Ramos (cell line): ENCODE data around the gene HTR3D.
"Not testable (repeated sequence)": the region's sequence is repeated elsewhere in the genome, so short reads cannot be mapped to it uniquely, and the experiment has no call there.

ENCODE experiments used
- in situ Hi-C: fragments of 300-500 bp; cut with MboI; formaldehyde crosslinking; loops from one replicate; pipeline ENCODE4 v1.14.3; 2022; ENCODE audit warnings: low sequenced_read_pairs; ENCODE audit not compliant: unreplicated experiment

The HTR3D gene

DNA sequence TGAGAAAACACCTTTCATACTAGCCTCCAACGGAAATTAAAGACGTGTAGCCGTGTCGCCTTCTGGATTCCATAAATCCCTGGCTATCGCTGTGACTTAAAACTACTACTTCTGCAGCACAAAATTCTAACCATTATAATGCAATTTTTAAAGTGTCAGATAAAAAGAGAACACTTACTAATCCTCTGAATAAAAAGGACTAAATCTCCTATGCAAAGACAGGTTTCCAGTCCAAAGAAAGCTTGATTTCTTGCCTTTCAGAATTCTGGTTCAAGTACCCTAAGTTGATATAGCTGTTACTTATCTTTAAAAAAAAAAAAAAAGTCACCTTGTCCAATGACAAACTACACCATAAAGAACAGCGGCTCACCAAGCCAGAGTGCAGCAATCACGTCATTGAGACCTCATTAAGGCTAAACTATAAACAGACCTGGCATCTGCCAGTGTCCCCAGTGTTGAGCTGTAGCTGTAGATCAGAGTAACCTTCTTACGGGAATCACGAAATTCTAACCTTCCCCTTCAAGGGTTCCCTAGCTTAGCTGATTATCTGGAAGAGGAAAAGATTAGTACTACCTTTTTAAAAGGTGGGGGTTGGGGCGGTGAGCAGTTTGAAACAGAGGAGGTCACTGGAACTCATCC, 16.0 kb upstream of the HTR3D start:
- in situ Hi-C loops, result loop anchor here (5.0 kb wide), 1 partner anchor 108 kb away; no protein-coding TSS in a partner anchor

DNA sequence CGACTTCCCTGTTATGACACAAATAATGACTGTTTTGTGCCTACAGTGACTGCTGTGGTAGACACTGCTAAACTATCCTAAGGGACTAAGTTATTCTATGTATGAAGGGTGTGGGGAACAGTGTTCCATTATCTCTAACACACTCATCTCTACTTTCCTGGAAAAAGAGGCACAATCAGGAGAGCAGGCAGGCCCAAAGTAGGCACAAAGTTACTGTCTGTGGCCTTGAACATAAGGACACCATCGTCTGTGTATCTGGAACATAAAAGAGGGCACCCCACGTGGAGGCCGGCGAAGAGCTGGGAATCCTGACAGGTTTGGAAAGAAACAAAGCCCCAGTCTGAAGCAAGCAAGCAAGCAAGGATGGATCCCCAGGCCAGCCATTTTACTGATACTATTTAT, 15.4 kb upstream of the HTR3D start:
- in situ Hi-C loops, result loop anchor here (5.0 kb wide), 1 partner anchor 109 kb away; no protein-coding TSS in a partner anchor

DNA sequence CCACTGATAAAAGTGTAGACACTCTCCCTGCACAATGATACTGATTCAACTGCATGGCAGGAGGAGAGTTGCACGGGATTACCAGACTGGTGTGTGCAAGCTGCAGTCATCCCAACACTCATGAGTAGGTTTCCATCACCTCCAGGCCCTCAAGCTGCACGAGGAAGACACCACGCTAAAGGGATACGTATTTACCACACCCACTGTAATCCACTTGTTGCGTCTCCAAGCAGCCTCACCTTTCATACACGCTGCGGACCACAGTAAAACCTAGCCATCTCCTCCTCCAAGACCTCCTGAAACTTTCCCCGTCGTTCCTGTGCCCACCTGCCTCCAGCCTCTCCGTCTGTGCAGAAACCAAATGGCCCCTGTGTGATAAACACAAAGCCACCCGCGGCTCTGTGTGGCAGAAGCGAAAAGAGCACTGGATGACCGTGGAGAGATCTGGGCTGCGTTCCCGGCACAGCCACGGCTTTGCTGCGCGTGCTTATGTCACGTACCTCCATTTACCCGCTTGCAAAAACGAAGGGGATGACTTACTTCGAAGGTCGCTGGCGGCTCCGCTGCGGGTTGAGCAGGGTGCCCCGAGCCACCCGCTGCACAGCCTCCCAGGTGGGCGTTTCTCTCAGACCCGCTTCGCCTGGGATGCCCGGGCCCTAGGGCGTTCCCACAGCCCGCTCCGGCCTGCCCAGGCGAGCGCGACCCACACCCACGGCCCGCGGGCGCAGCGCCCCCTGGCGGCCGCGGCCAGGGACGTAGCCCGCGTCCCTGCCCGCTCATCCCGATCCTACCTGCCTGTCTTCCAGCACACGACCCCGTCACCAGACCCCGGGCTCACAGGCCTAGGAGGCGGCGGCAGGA, 14.5 kb upstream of the HTR3D start:
- in situ Hi-C loops, result loop anchor here (5.0 kb wide), 1 partner anchor 110 kb away; no protein-coding TSS in a partner anchor

DNA sequence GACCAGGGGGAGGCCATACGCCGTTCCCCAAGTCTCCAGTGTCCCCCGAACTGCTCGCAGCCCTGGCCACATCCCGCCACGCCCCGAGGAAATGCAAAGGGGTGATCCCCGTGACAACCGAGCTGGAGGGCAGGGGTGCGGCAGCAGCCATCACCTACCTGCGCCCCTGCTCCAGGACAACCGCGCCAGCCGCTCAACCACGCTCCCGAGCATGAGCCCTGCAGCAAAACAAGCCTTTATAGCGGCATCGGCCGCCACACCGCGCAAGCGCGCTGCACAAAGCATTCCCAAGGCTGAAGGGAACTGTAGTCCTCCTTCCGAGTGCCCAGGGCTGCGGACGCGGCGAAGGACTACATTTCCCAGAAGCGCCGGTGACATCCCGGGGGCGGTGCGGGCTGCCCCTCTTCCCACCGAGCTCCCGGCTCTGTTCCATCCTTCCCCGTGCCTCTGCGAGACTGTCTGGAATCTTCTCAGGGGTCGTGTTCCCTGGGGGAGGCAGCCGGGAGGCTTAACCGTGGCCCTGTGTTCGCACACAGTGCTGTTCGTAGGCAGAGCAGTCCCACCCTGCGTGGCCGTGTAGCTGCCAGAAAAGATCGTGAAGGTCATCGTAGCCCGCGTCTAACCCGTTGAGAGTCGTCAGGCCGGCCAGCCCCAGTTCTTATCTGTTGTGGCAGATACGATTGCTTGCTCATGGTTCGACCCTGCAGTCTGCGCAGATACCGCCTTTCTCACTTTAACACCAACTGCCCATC, 13.7 kb upstream of the HTR3D start, which contains the start of gene ABCC5:
Gene ABCC5, minus strand, starts transcription at position 213 of the 752 bp plus-strand sequence. CDS start 3,492 bp downstream, outside the sequence.
- in situ Hi-C loops, result loop anchor here (5.0 kb wide), 1 partner anchor 111 kb away; no protein-coding TSS in a partner anchor

DNA sequence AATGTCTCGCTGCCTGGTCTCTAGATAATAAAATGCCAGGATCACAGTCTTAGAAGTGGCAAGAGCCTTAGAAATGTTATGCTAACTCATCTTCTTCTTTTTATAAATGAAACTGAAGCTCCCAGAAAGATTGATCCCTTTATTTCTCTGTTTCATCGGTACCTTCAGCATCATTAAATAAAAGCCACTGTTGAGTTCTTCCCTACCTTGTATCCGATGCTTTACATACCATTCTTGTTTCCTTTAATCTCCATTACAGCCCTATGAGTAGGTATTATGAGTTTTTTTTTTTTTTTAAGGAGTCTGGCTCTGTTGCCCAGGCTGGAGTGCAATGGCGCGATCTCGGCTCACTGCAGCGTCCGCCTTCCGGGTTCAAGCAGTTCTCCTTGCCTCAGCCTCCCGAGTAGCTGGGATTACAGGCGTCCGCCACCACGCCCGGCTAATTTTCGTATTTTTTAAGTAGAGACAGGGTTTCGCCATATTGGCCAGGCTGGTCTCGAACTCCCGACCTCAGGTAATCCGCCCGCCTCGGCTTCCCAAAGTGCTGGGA, 13.0 kb upstream of the HTR3D start:
- in situ Hi-C loops, result loop anchor here (5.0 kb wide), 1 partner anchor 111 kb away; no protein-coding TSS in a partner anchor

DNA sequence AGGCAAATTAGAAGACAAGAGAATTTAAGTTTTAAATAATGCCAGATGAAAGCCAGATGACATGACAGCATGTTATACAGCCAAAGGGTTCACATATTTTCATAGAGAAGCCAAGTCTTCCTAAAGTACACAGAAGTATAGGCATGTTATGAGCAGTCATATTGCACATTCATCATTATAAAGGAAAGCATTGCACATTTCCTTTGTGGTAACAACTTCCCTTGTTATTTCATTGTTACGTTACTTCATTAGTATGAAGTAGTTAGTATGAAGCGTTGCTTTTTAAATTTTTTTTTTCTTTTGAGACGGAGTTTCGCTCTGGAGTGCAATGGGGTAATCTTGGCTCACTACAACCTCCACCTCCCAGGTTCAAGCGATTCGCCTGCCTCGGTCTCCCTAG, 9.2 kb upstream of the HTR3D start:
- in situ Hi-C loops, result no loop called here

DNA sequence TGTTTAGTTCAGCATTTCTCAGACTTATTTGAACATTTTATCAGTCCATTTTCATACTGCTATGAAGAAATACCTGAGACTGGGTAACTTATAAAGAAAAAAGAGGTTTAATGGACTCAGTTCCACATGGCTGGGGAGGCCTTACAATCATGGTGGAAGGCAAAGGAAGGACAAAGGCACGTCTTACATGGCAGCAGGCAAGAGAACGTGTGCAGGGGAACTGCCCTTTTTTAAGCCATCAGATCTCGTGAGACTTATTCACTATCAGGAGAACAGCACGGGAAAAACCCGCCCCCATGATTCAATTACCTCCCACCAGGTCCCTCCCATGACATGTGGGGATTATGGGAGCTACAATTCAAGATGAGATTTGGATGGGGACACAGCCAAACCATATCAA, 6.3 kb upstream of the HTR3D start:
- in situ Hi-C loops, result not testable (repeated sequence)

DNA sequence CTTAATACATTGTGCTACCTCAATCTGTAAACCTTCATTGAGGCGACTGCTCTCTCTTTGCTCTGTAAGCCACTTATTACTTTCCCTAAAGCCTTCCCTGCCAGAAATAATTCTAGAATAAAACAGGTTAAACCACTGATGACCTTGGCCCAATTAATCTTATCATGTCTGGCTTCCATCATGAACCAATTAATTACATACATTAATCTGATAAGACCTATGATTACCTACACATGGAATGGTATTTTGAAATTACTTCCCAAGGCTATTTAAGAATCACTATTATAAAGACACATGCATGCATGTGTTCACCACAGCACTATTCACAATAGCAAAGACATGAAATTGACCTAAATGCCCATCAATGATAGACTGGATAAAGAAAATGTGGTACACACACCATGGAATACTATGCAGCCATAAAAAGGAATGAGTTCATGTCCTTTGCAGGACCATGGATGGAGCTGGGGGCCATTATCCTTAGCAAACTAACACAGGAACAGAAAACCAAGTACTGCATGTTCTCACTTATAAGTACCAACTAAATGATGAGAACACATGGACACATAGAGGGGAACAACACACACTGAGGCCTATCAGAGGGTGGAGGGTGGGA, 3.2 kb upstream of the HTR3D start:
- in situ Hi-C loops, result not testable (repeated sequence)

DNA sequence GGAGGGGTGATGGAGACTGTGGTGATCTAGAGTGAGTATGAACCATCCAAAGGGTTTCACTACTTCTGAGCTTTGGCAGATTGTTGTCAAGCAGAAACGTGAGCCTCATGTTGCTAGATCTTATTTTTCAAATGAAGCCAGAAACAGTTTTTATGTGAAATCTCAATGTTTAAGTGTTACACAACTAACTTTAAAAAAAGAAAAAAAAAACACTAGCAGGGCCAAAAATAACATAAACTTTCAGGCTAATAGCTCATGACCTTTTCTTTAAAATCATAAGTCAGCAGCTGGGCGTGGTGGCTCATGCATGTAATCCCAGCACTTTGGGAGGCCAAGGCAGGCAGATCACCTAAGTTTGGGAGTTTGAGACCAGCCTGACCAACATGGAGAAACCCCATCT, 2.1 kb upstream of the HTR3D start:
- in situ Hi-C loops, result no loop called here

DNA sequence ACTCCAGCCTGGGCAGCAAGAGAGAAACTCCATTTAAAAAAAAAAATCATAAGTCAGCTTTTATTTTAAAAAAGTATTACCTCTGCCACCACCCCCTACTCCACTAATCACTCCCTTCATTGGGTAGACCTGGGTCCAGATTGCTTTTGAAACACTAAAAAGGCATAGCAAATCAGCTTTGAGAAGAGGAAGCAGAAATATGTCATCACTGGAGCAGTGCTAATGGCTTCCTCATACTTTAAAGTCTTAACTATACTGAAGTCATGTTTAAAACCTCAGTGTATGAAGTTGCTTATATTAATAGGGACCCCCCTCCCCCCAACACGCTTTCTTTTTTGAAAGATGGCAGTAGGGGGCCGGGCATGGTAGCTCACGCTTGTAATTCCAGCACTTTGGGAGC, 1.0 kb upstream of the HTR3D start:
- in situ Hi-C loops, result no loop called here

DNA sequence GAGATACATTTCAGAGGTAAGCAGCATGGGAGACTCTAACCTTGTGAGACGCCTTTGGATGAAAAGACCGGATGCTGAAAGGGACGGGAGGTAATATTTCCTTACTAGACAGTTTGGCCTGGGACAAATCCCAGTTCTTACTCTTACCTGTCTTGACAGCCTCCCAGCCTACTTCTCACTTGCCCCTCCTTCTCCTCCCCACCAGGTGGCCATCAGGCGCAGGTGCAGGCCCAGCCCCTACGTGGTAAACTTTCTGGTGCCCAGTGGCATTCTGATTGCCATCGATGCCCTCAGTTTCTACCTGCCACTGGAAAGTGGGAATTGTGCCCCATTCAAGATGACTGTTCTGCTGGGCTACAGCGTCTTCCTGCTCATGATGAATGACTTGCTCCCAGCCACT, 6.3 kb downstream of the HTR3D start:
- in situ Hi-C loops, result no loop called here

DNA sequence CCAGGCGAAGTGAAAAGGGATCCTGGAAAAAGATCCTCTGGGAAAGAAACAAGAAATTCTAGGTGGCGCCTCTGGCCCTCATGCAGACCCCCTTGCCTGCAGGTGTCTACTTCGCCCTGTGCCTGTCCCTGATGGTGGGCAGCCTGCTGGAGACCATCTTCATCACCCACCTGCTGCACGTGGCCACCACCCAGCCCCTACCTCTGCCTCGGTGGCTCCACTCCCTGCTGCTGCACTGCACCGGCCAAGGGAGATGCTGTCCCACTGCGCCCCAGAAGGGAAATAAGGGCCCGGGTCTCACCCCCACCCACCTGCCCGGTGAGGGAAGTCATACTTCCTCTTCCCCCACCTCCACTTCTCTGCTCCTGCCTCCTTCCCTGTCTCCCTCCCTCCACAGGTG, 6.8 kb downstream of the HTR3D start:
- in situ Hi-C loops, result not testable (repeated sequence)

DNA sequence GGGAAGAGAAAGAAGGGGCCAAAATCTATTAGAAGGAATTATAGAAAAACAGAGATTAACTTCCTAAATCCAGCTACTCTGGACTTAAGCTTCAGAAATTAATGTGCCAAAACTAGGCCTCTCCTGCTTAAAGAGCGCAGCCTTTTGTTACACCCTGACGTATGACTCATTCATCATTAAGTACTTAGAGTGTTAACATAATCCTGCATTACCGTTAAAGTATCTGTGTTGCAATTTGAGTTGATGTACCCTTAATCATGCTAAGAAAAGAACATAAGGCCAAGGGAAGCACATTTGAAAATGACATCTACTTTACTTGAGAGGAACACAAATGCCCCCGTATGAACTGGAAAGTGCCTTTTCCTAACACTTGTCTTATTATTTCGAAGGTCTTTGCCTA, 7.9 kb downstream of the HTR3D start:
- in situ Hi-C loops, result no loop called here

DNA sequence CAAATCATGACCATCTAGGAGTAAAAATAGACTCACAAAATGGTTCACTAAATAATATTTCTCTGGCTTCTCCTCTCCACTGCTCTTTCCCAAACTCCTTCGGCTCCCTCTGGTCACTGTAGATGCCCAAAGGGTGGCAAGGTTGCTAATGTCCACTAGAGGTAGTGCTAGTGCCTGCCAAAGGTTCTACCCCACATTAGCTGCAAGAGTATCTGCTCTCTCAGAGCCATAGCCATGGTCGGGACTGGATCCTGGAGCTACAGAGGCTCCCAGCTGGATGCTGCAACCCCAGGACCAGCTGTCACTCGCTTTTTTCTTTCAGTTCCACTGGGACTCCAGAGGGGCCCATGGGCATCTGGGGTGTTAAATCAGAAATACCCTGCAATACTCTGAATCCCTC, 8.5 kb downstream of the HTR3D start:
- in situ Hi-C loops, result no loop called here

DNA sequence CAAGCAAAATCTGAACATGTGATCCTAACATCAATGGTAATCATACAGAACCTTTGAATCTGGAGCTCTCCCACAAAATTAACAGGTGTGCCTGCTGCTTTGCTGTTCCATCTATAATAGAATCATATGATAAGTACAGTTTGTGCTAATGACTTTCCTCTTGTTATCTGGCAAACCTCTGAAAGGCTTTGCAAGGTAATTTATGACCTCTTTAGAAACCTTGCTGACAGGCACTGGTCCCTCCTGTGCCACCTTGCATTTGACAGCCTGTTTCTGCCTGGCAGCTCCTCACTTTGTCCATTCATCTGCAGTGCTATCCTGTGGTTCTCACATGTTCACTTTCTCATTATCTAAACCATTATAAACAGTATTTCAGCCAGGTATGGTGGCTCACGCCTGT, 11.1 kb downstream of the HTR3D start:
- in situ Hi-C loops, result no loop called here

DNA sequence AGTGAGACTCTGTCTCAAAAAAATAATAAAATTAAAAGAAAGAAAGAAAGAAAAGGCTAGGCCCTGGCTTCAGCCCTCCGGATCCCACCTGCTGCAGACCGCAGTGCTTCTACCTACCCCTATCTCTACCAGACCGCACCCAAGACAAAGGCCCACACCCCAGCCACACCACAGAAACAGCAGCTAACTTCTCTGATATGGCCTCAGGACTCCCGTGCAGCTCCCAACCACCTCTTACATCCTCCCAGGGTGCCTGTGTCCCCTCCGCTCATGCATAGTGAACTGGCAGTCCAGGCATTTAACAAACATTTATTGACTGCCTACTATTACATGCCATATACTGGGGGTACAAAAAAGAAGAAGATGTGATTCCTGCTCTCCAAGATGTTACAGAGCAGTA, 14.5 kb downstream of the HTR3D start:
- in situ Hi-C loops, result no loop called here

DNA sequence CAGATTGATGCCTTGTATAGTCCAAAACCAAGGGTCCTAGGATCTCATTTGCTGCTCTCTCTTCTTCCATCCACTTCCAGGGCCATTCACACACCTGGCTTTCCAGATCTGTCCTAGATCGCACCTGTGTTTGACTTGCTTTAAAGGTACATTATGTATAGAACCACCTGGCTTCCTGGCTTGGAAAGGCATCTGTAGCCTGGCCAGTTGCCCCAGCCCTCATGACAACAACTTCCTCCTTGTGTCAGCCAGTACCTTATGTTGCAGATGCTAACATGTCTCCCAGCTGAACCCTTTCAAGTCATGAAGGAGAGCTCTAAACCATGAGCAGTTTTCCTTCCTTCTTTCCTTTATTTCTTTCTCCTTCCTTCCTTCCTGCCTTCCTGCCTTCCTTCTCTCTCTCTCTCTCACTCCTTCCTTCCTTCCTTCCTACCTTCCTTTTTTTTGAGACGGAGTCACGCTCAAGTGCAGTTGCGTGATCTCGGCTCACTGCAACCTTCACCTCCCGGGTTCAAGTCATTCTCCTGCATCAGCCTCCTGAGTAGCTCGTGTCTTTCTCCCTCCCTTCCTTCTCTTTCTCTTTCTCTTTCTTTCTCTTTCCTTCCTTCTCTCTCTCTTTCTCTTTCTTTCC, 18.8 kb downstream of the HTR3D start:
- in situ Hi-C loops, result no loop called here

DNA sequence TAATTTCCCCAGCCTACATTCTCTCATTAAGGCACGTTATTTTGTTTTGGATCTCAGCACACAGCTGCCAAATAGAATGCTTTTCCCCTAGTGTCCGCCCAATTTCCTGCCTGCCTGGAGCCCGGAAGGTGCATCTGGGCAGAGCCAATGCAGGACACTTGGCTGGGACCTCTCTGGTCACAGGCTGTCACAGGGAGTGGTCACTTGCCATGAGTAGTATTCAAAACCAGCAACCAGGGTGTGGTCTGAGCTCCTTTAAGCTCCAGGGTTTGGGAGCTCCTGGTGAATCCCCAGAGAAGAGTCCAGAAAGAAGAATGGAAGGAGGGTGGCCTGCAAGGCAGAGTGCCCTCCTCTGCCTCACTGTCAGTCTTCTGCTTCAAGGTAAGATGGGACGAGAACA, 21.2 kb downstream of the HTR3D start, which contains the start of gene HTR3C:
Gene HTR3C, plus strand, starts transcription at position 281 of the 400 bp plus-strand sequence. Its CDS starts 34 bp downstream, at position 315.
- in situ Hi-C loops, result no loop called here

DNA sequence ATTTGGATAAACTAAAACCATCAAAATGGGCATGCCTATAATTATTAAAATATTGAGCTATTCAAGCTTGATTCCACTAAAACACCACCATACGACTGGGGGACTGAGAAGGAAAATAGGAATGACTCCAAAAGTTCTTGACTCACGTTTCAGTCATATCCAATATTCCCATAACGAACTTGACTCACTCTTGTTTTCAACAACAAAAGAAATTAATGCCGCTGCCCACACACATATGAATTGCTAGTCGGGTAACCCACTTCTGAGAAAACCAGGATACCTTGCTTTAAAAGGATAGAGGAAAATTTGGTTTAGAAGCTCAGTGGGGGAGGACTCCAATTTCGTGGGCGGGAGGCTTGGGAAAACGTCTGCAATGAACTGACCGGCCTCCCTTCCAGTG, 26.5 kb downstream of the HTR3D start:
- in situ Hi-C loops, result no loop called here
